HEK293T (cell line): ENCODE measurements around the gene TEX10.

ENCODE experiments used
- BHLHE40 ChIP-seq: fragments of 450-650 bp; IDR thresholded peaks from 2 replicates; pipeline ENCODE4 v1.6.1; 2016; ENCODE audit warnings: mild to moderate bottlenecking, moderate library complexity, borderline replicate concordance
- CTBP1 ChIP-seq: fragments of 450-650 bp; IDR thresholded peaks from 2 replicates; pipeline ENCODE4 v1.6.1; 2016; ENCODE audit warnings: borderline replicate concordance
- ELF4 ChIP-seq: fragments of 450-650 bp; IDR thresholded peaks from 2 replicates; pipeline ENCODE4 v1.6.1; 2017; ENCODE audit warnings: antibody characterized with exemption
- FOXA1 ChIP-seq: fragments of 450-650 bp; IDR thresholded peaks from 2 replicates; pipeline ENCODE4 v1.6.1; 2016; ENCODE audit warnings: mild to moderate bottlenecking
- FOXK2 ChIP-seq: fragments of 450-650 bp; IDR thresholded peaks from 2 replicates; pipeline ENCODE4 v1.6.1; 2016; ENCODE audit warnings: mild to moderate bottlenecking
- FOXM1 ChIP-seq: fragments of 450-650 bp; IDR thresholded peaks from 2 replicates; pipeline ENCODE4 v1.6.1; 2017; ENCODE audit warnings: mild to moderate bottlenecking, borderline replicate concordance
- HDGF ChIP-seq: fragments of 450-650 bp; IDR thresholded peaks from 2 replicates; pipeline ENCODE4 v1.6.1; 2017; ENCODE audit warnings: antibody characterized with exemption, borderline replicate concordance
- SP1 ChIP-seq: fragments of 450-650 bp; IDR thresholded peaks from 2 replicates; pipeline ENCODE4 v1.6.1; 2017
- TARDBP ChIP-seq: fragments of 450-650 bp; IDR thresholded peaks from 2 replicates; pipeline ENCODE4 v1.6.1; 2016
- ZNF384 ChIP-seq: fragments of 450-650 bp; IDR thresholded peaks from 2 replicates; pipeline ENCODE4 v1.6.1; 2016
- TF ChIP-seq, protein P1 (sequence below): fragments of 450-650 bp; IDR thresholded peaks from 2 replicates; pipeline ENCODE4 v1.6.1; 2016

DNA sequence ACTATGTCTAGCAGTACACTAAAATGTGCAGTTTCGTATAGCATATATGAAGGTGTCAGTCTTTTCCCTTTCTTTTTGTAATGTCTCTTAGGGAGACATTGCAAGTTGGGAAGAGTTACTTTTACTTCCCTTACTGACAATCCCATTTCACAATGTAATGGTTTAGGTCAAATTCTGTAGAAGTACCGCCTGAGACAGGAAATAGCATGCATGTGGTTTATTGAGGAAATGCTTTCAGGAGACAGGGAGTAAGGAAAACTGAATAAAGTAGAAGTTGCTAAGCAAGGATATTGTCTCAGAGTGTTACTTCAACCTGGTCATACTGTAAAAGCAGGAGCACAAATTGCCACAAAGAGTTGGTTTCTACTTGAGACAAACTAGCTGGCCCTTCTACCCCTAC, 42.1 kb upstream of the TEX10 start:
- TF ChIP-seq SP1 (no peak), HDGF (no peak), ZNF384 (no peak), ELF4 (no peak), FOXM1 (no peak), TARDBP (no peak), BHLHE40 (no peak), FOXA1 (no peak), FOXK2 (no peak), CTBP1 (no peak)
- TF ChIP-seq, protein P1, sequence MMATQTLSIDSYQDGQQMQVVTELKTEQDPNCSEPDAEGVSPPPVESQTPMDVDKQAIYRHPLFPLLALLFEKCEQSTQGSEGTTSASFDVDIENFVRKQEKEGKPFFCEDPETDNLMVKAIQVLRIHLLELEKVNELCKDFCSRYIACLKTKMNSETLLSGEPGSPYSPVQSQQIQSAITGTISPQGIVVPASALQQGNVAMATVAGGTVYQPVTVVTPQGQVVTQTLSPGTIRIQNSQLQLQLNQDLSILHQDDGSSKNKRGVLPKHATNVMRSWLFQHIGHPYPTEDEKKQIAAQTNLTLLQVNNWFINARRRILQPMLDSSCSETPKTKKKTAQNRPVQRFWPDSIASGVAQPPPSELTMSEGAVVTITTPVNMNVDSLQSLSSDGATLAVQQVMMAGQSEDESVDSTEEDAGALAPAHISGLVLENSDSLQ, result no peak
